Parathyroid adenoma (tissue), 2 donors: ENCODE measurements around the gene ARIH1.

Experiments used
- H2AFZ ChIP-seq: fragments of 300-600 bp; sonication (generic); one replicate; pipeline ENCODE4 v1.7.0; 2017; ENCODE audit warnings: antibody characterized with exemption, mild to moderate bottlenecking
- H3K27ac ChIP-seq: fragments of 300-600 bp; sonication (generic); one replicate; pipeline ENCODE4 v1.7.0; 2017
- H3K27me3 ChIP-seq: fragments of 300-600 bp; sonication (generic); one replicate; pipeline ENCODE4 v1.7.0; 2017; ENCODE audit warnings: low read length; ENCODE audit not compliant: control insufficient read depth, insufficient read depth
- H3K36me3 ChIP-seq: fragments of 300-600 bp; sonication (generic); one replicate; pipeline ENCODE4 v1.7.0; 2017; ENCODE audit warnings: low read length; ENCODE audit not compliant: control insufficient read depth, insufficient read depth
- H3K4me1 ChIP-seq: fragments of 300-600 bp; sonication (generic); one replicate; pipeline ENCODE4 v1.7.0; 2017; ENCODE audit warnings: control low read depth
- H3K4me2 ChIP-seq: fragments of 300-600 bp; sonication (generic); one replicate; pipeline ENCODE4 v1.7.0; 2017; ENCODE audit warnings: low read length
- H3K4me3 ChIP-seq: fragments of 300-600 bp; sonication (generic); one replicate; pipeline ENCODE4 v1.7.0; 2017; ENCODE audit warnings: low read depth, low read length
- H3K79me2 ChIP-seq: fragments of 300-600 bp; sonication (generic); one replicate; pipeline ENCODE4 v1.7.0; 2017; ENCODE audit warnings: control low read depth
- H3K9ac ChIP-seq: fragments of 300-600 bp; sonication (generic); one replicate; pipeline ENCODE4 v1.7.0; 2017; ENCODE audit warnings: mild to moderate bottlenecking
- H3K9me3 ChIP-seq: fragments of 300-600 bp; sonication (generic); one replicate; pipeline ENCODE4 v1.7.0; 2017; ENCODE audit warnings: low read length; ENCODE audit not compliant: control insufficient read depth
- CTCF ChIP-seq: fragments of 300-600 bp; sonication (generic); IDR thresholded peaks from one replicate; pipeline ENCODE4 v1.7.0; 2017; ENCODE audit warnings: antibody characterized with exemption, mild to moderate bottlenecking
- donor health status: primary hyperparathyroidism.

Gene ARIH1

GRCh38 chr15:72509484-72509883 lies 35.4 kb downstream of the ARIH1 start:
- H3K27ac ChIP-seq: no peak overlapping the region
- H3K9ac ChIP-seq: no peak overlapping the region
- H2AFZ ChIP-seq: no peak overlapping the region
- no peak for TF ChIP-seq CTCF
- peaks cover 21% of the 10 kb centered on the region for H3K79me2 ChIP-seq
- H3K4me3 ChIP-seq: no peak overlapping the region
- no peaks in the 10 kb centered on the region for H3K36me3 ChIP-seq
- no peak overlapping the region for H3K4me2 ChIP-seq
- no peaks in the 10 kb centered on the region for H3K27me3 ChIP-seq
- H3K9me3 ChIP-seq: no peaks in the 10 kb centered on the region
- no peaks in the 10 kb centered on the region for H3K4me1 ChIP-seq

GRCh38 chr15:72511536-72511935 lies 37.4 kb downstream of the ARIH1 start:
- H3K27ac ChIP-seq: no peak overlapping the region
- no peak overlapping the region for H3K4me2 ChIP-seq
- no peaks in the 10 kb centered on the region for H3K4me1 ChIP-seq
- no peak overlapping the region for H3K4me3 ChIP-seq
- no peak overlapping the region for H3K9ac ChIP-seq
- TF ChIP-seq CTCF: no peak
- no peaks in the 10 kb centered on the region for H3K27me3 ChIP-seq
- no peaks in the 10 kb centered on the region for H3K36me3 ChIP-seq
- H3K79me2 ChIP-seq: peaks cover 18% of the 10 kb centered on the region
- H2AFZ ChIP-seq: no peak overlapping the region
- no peaks in the 10 kb centered on the region for H3K9me3 ChIP-seq

GRCh38 chr15:72515591-72516389 lies 41.7 kb downstream of the ARIH1 start:
- H3K27ac ChIP-seq: no peak overlapping the region

GRCh38 chr15:72516777-72517176 lies 42.6 kb downstream of the ARIH1 start:
- Histone ChIP-seq H3K4me3 (no peak overlapping the region), H3K27ac (no peak overlapping the region), H3K36me3 (no peaks in the 10 kb centered on the region), H3K4me2 (no peak overlapping the region), H3K79me2 (peaks cover 13% of the 10 kb centered on the region), H3K4me1 (peaks cover 2% of the 10 kb centered on the region), H3K9ac (no peak overlapping the region), H3K9me3 (no peaks in the 10 kb centered on the region), H3K27me3 (no peaks in the 10 kb centered on the region), H2AFZ (no peak overlapping the region)
- no peak for TF ChIP-seq CTCF

More at GRCh38 chr15:72515591-72516389, 41.7 kb downstream of the ARIH1 start:
- Histone ChIP-seq H3K4me2 (no peak overlapping the region), H3K36me3 (no peaks in the 10 kb centered on the region), H3K27me3 (no peaks in the 10 kb centered on the region), H3K9ac (no peak overlapping the region), H3K4me1 (peaks cover 2% of the 10 kb centered on the region), H3K4me3 (no peak overlapping the region), H3K79me2 (peaks cover 13% of the 10 kb centered on the region), H3K9me3 (no peaks in the 10 kb centered on the region), H2AFZ (no peak overlapping the region)
- TF ChIP-seq CTCF: no peak

GRCh38 chr15:72521682-72522081 lies 47.6 kb downstream of the ARIH1 start:
- peaks cover under 1% of the 10 kb centered on the region for H3K4me1 ChIP-seq
- H3K4me2 ChIP-seq: no peak overlapping the region
- H3K27ac ChIP-seq: no peak overlapping the region
- H3K9ac ChIP-seq: no peak overlapping the region
- TF ChIP-seq CTCF: no peak
- H3K36me3 ChIP-seq: no peaks in the 10 kb centered on the region
- no peaks in the 10 kb centered on the region for H3K9me3 ChIP-seq
- H2AFZ ChIP-seq: no peak overlapping the region
- H3K79me2 ChIP-seq: peaks cover 4% of the 10 kb centered on the region
- H3K4me3 ChIP-seq: no peak overlapping the region
- H3K27me3 ChIP-seq: no peaks in the 10 kb centered on the region
